ENCODE data around the gene OFD1. TPM values are rescaled to one million over a fixed set of nuclear protein-coding genes. Genes with fewer than 3 reads are reported as not detected.

Gene OFD1
- total RNA-seq, 1 donor from 2014 or later: 49.1 TPM

GRCh38 chrX:13770013-13770535 is 35.5 kb downstream of the OFD1 start:
- TF ChIP-seq POLR2A (IDR thresholded peaks at IDR 0.05) (no peak), POLR2AphosphoS5 (IDR thresholded peaks at IDR 0.05; ENCODE audit: insufficient read depth in 1 of 2, low read depth in 1 of 2) (no peak), CTCF (IDR thresholded peaks at IDR 0.05) (no peak)
- Histone ChIP-seq H3K4me3 (no peak overlapping the region), H3K4me1 (no peaks in the 10 kb centered on the region), H3K9me3 (no peaks in the 10 kb centered on the region), H3K36me3 (peaks cover 0 to 21% of the 10 kb centered on the region in 2 donors), H3K27me3 (no peaks in the 10 kb centered on the region), H3K27ac (no peak overlapping the region)
- intact Hi-C loops (cut with DNase I): no loop called here
- no peak for DNase-seq (ENCODE audit: extremely low spot score in 2 of 2)

- Histone ChIP-seq H3K4me3 (no peak overlapping the region), H3K4me1 (no peaks in the 10 kb centered on the region), H3K27me3 (no peaks in the 10 kb centered on the region), H3K36me3 (peaks cover 0 to 6% of the 10 kb centered on the region in 2 donors), H3K9me3 (no peaks in the 10 kb centered on the region), H3K27ac (no peak overlapping the region)
- TF ChIP-seq POLR2A (IDR thresholded peaks at IDR 0.05) (no peak), CTCF (IDR thresholded peaks at IDR 0.05) (no peak), POLR2AphosphoS5 (IDR thresholded peaks at IDR 0.05; ENCODE audit: insufficient read depth in 1 of 2, low read depth in 1 of 2) (no peak)
- intact Hi-C loops (cut with DNase I): no loop called here
- DNase-seq (ENCODE audit: extremely low spot score in 2 of 2): no peak
These were observed 40.1 kb downstream of the OFD1 start for GRCh38 chrX:13774696-13775095.

GRCh38 chrX:13775837-13776236 is 41.3 kb downstream of the OFD1 start:
- Histone ChIP-seq H3K4me3 (no peak overlapping the region), H3K36me3 (no peaks in the 10 kb centered on the region), H3K9me3 (no peaks in the 10 kb centered on the region), H3K4me1 (no peaks in the 10 kb centered on the region), H3K27ac (no peak overlapping the region), H3K27me3 (no peaks in the 10 kb centered on the region)
- TF ChIP-seq POLR2A (IDR thresholded peaks at IDR 0.05): no peak
- TF ChIP-seq POLR2AphosphoS5 (IDR thresholded peaks at IDR 0.05; ENCODE audit: insufficient read depth in 1 of 2, low read depth in 1 of 2): no peak
- no peak for TF ChIP-seq CTCF (IDR thresholded peaks at IDR 0.05)
- DNase-seq (ENCODE audit: extremely low spot score in 2 of 2): no peak
- intact Hi-C loops (cut with DNase I): no loop called here

GRCh38 chrX:13776387-13776786 is 41.8 kb downstream of the OFD1 start:
- no peak overlapping the region for H3K27ac ChIP-seq
- H3K9me3 ChIP-seq: no peaks in the 10 kb centered on the region
- DNase-seq (ENCODE audit: extremely low spot score in 2 of 2): no peak
- H3K4me1 ChIP-seq: no peaks in the 10 kb centered on the region
- TF ChIP-seq POLR2A (IDR thresholded peaks at IDR 0.05) (no peak), POLR2AphosphoS5 (IDR thresholded peaks at IDR 0.05; ENCODE audit: insufficient read depth in 1 of 2, low read depth in 1 of 2) (no peak), CTCF (IDR thresholded peaks at IDR 0.05) (no peak)
- intact Hi-C loops (cut with DNase I): no loop called here
- no peak overlapping the region for H3K4me3 ChIP-seq
- H3K36me3 ChIP-seq: no peaks in the 10 kb centered on the region
- no peaks in the 10 kb centered on the region for H3K27me3 ChIP-seq

DNA sequence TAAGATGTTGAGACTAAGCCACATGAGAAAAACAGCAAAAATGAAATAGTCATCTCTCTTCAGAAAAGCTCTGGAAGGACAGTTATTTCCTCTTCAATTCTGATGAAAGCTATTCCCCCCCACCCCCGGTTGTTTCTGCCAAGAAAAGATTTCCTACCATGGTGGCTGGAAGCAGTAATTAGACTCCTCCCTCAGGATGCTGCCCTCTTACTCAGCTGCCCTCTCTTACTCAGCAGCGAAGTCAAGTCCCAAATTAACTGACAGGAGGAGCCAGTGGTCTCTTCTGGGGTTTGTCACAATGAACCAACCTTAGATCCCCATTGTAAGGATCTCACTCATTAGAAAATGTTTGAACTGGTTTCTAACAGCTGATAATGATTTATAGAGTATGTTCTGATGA is 44.4 kb downstream of the OFD1 start:
- H3K36me3 ChIP-seq: no peaks in the 10 kb centered on the region
- TF ChIP-seq POLR2A (IDR thresholded peaks at IDR 0.05): no peak
- no peak for TF ChIP-seq POLR2AphosphoS5 (IDR thresholded peaks at IDR 0.05; ENCODE audit: insufficient read depth in 1 of 2, low read depth in 1 of 2)
- TF ChIP-seq CTCF (IDR thresholded peaks at IDR 0.05): no peak
- H3K27ac ChIP-seq: no peak overlapping the region
- H3K9me3 ChIP-seq: no peaks in the 10 kb centered on the region
- no peak overlapping the region for H3K4me3 ChIP-seq
- no peak for DNase-seq (ENCODE audit: extremely low spot score in 2 of 2)
- intact Hi-C loops (cut with DNase I): no loop called here
- no peaks in the 10 kb centered on the region for H3K27me3 ChIP-seq
- H3K4me1 ChIP-seq: no peaks in the 10 kb centered on the region

All from vagina (tissue), 2 donors.